K562 (cell line): ENCODE results near the gene SKIC8. TPM values are rescaled to one million over a fixed set of nuclear protein-coding genes. Genes with fewer than 3 reads are reported as not detected.

Experiments used
- ATAC-seq: fragments of 200-7000 bp; cut with Tn5 transposase; 3 replicates; pipeline ENCODE4 v1.9.1; 2020; ENCODE audit warnings: moderate library complexity
- BruUV-seq: library from RNA; stranded (reverse); fragments of 400-500 nt; replicated peaks from 2 replicates; lab custom pipeline; 2021; lab: Mats Ljungman, UMichigan
- CTCF ChIA-PET: fragments of 300-600 bp; formaldehyde crosslinking; extraction: SDS; loops from one replicate; lab custom pipeline; 2021; ENCODE audit warnings: low intra/inter-chr PET ratio; lab: Yijun Ruan, JAX
- POLR2A ChIA-PET: fragments of 300-600, 350-650 bp; sonication (Branson Sonifier 250); formaldehyde crosslinking; extraction: SDS; loops from one replicate; lab custom pipeline; 2021; ENCODE audit warnings: antibody characterized with exemption, inconsistent platforms; lab: Yijun Ruan, JAX
- DNase-seq, 4 experiments: peaks; one replicate each; pipeline versions ENCODE4 v3.0.0 to v3.0.0-alpha.2; 2011 to 2018; ENCODE audit warnings: low spot score in 3 of 4, mixed read lengths in 3 of 4; ENCODE audit errors: extremely low read depth in 1 of 4
- FAIRE-seq: peaks from 2 replicates; lab custom pipeline; 2011; peaks lifted over from hg19 to GRCh38; lab: Jason Lieb, UNC
- H2AFZ ChIP-seq: 2 replicates; pipeline ENCODE4 v1.6.0; 2011; ENCODE audit warnings: low read depth, low read length, control low read depth, inconsistent platforms
- H3K27ac ChIP-seq: fragments of 200-600 bp; 3 replicates; pipeline ENCODE4 v1.8.0; 2011; ENCODE audit warnings: low read depth, mild to moderate bottlenecking, control low read depth, inconsistent platforms, low read length, moderate library complexity, mixed read lengths; ENCODE audit errors: extremely low read depth
- H3K27me3 ChIP-seq, 2 experiments: fragments of 300-600 bp in 1 of 2; 2 replicates in 1 of 2; 3 replicates in 1 of 2; pipeline versions ENCODE4 v1.6.0 to v1.8.0; 2011; ENCODE audit warnings: inconsistent platforms in 2 of 2, low read length in 2 of 2, mild to moderate bottlenecking in 1 of 2, mixed read lengths in 1 of 2, moderate library complexity in 1 of 2; ENCODE audit not compliant: control insufficient read depth in 2 of 2, insufficient read depth in 2 of 2
- H3K36me3 ChIP-seq: fragments of 300-600 bp; 3 replicates; pipeline ENCODE4 v1.8.0; 2011; ENCODE audit warnings: mild to moderate bottlenecking, low read length, inconsistent platforms; ENCODE audit not compliant: control insufficient read depth, insufficient read depth
- H3K4me1 ChIP-seq, 2 experiments: fragments of 200-600 bp in 1 of 2; replicated peaks in 1 of 2; 2 replicates in 1 of 2; 3 replicates in 1 of 2; pipeline versions ENCODE4 v1.5.1 to v1.8.0; 2011; ENCODE audit warnings: inconsistent platforms in 2 of 2, low read length in 2 of 2, mild to moderate bottlenecking in 1 of 2, mixed read lengths in 1 of 2, moderate library complexity in 1 of 2; ENCODE audit not compliant: control insufficient read depth in 2 of 2, insufficient read depth in 2 of 2
- H3K4me2 ChIP-seq: 2 replicates; pipeline ENCODE4 v1.6.1; 2011; ENCODE audit warnings: low read length, control low read depth, inconsistent platforms, mixed read lengths; ENCODE audit not compliant: insufficient read depth
- H3K4me3 ChIP-seq: fragments of 200-600 bp; sonication (generic), shearing (Covaris generic); 2 replicates; pipeline ENCODE4 v1.5.1; 2016; ENCODE audit warnings: control low read depth, inconsistent platforms
- H3K79me2 ChIP-seq: fragments of 200-600 bp; 3 replicates; pipeline ENCODE4 v1.8.0; 2011; ENCODE audit warnings: low read length, inconsistent platforms; ENCODE audit not compliant: control insufficient read depth, insufficient read depth
- H3K9ac ChIP-seq, 2 experiments: 2 replicates each; pipeline versions ENCODE4 v1.6.0 to v1.6.1; 2011; ENCODE audit warnings: low read depth in 2 of 2, low read length in 2 of 2, control low read depth in 1 of 2, inconsistent platforms in 1 of 2, mild to moderate bottlenecking in 1 of 2, mixed read lengths in 1 of 2; ENCODE audit not compliant: insufficient read depth in 1 of 2
- H3K9me1 ChIP-seq: one replicate; pipeline ENCODE4 v1.6.0; 2011; ENCODE audit warnings: inconsistent platforms, mild to moderate bottlenecking, low read length, moderate library complexity; ENCODE audit not compliant: control insufficient read depth, insufficient read depth
- H3K9me3 ChIP-seq: replicated peaks from 2 replicates; pipeline ENCODE4 v1.5.1; 2011; ENCODE audit warnings: low read depth, low read length, inconsistent platforms; ENCODE audit not compliant: control insufficient read depth, insufficient read depth
- H4K20me1 ChIP-seq: replicated peaks from 2 replicates; pipeline ENCODE4 v1.6.1; 2011; ENCODE audit warnings: low read length, inconsistent platforms, mixed read lengths; ENCODE audit not compliant: control insufficient read depth, insufficient read depth
- C11orf30 ChIP-seq: fragments of 450-650 bp; IDR thresholded peaks from 2 replicates; pipeline ENCODE4 v1.6.1; 2016; ENCODE audit warnings: low read depth, mild to moderate bottlenecking
- DNMT1 ChIP-seq: fragments of 450-650 bp; IDR thresholded peaks from 2 replicates; pipeline ENCODE4 v1.6.1; 2016; ENCODE audit warnings: antibody characterized with exemption, mild to moderate bottlenecking
- ELF2 ChIP-seq: fragments of 250-450 bp; sonication (Bioruptor Pico); IDR thresholded peaks from 2 replicates; pipeline ENCODE4 v1.5.0; 2021; ENCODE audit warnings: mild to moderate bottlenecking
- ELF4 ChIP-seq: fragments of 450-650 bp; formaldehyde crosslinking; IDR thresholded peaks from 2 replicates; pipeline ENCODE4 v1.4.0; 2022; ENCODE audit warnings: missing genetic modification characterization
- GABPB1 ChIP-seq: sonication (generic); formaldehyde crosslinking; IDR thresholded peaks from 2 replicates; pipeline ENCODE4 v1.8.0; 2022; ENCODE audit warnings: mild to moderate bottlenecking, missing genetic modification reagents
- ID3 ChIP-seq, 2 experiments: fragments of 250-450 bp in 1 of 2; fragments of 450-650 bp in 1 of 2; sonication (Bioruptor Pico) in 1 of 2; IDR thresholded peaks; 2 replicates each; pipeline versions ENCODE4 v1.6.1 to v1.8.0; 2016 to 2021; ENCODE audit warnings: mild to moderate bottlenecking in 2 of 2, moderate library complexity in 2 of 2, missing compliant biosample characterization in 1 of 2, missing genetic modification characterization in 1 of 2
- NCOA6 ChIP-seq: fragments of 450-650 bp; IDR thresholded peaks from 2 replicates; pipeline ENCODE4 v1.6.1; 2017; ENCODE audit warnings: mild to moderate bottlenecking
- SMARCB1 ChIP-seq: IDR thresholded peaks from 2 replicates; pipeline ENCODE4 v1.6.1; 2011; ENCODE audit warnings: improper control_type of control experiment, low read depth; ENCODE audit not compliant: insufficient read length
- SNRNP70 ChIP-seq: fragments of 200-400 bp; formaldehyde crosslinking; optimal IDR thresholded peaks from 2 replicates; pipeline ENCODE3; 2017; ENCODE audit warnings: low read depth, low read length
- SP2 ChIP-seq: IDR thresholded peaks from 2 replicates; pipeline ENCODE4 v1.6.1; 2011; ENCODE audit warnings: mild to moderate bottlenecking, low read depth, low read length, moderate library complexity; ENCODE audit not compliant: poor library complexity, severe bottlenecking; ENCODE audit errors: extremely low read depth
- THAP12 ChIP-seq: fragments of 250-450 bp; sonication (Bioruptor Pico); IDR thresholded peaks from 2 replicates; pipeline ENCODE4 v1.9.0; 2021; ENCODE audit warnings: mild to moderate bottlenecking, inconsistent platforms
- ZBED1 ChIP-seq: IDR thresholded peaks from 2 replicates; pipeline ENCODE4 v1.6.1; 2014
- ZNF316 ChIP-seq: fragments of 450-650 bp; IDR thresholded peaks from 2 replicates; pipeline ENCODE4 v1.6.1; 2016
- ZNF695 ChIP-seq: fragments of 450-650 bp; formaldehyde crosslinking; IDR thresholded peaks from 2 replicates; pipeline ENCODE4 v1.4.0; 2020; ENCODE audit warnings: mild to moderate bottlenecking, moderate library complexity
- WGBS: fragments of 100-300 bp; shearing (Covaris generic); methylation state at CpG from one replicate; pipeline ENCODE4 v1.1.6; 2016; ENCODE audit warnings: low coverage, mixed read lengths; ENCODE audit not compliant: insufficient coverage; ENCODE audit errors: missing lambda C conversion rate; 5-methylcytosine and 5-hydroxymethylcytosine counted together
- in situ Hi-C: fragments of 300-500 bp; cut with MboI; formaldehyde crosslinking; loops from 4 replicates; pipeline ENCODE4 v1.15.0; 2018; ENCODE audit warnings: inconsistent platforms, mixed read lengths
- intact Hi-C: fragments of 100-400 bp; cut with micrococcal nuclease; formaldehyde crosslinking; loops from 2 replicates; pipeline ENCODE4 v1.14.2; 2022
- polyA plus RNA-seq, 8 experiments: library from polyadenylated mRNA; depleted of rRNA in 4 of 8; stranded (reverse) in 5 of 8; unstranded in 3 of 8; fragments of >200 nt; fragmentation: Nextera tagmentation in 2 of 8; fragmentation: Illumina TruSeq in 1 of 8; extraction: Ambion mirVana in 2 of 8; extraction: Trizol in 1 of 8; gene quantifications; 2 replicates each; pipeline versions ENCODE4 v1.2.1 to v1.2.3, GENCODE V29; 2011 to 2014; ENCODE audit warnings: inconsistent platforms in 1 of 8, missing spikeins in 1 of 8
- total RNA-seq, 7 experiments: library from RNA; depleted of rRNA in 6 of 7; stranded (reverse); fragments of >200 nt in 6 of 7; fragmentation: Illumina TruSeq in 2 of 7; extraction: Trizol in 2 of 7; gene quantifications; 2 replicates each; pipeline versions ENCODE4 v1.2.1 to v1.2.3, GENCODE V29; 2011 to 2021; ENCODE audit warnings: low replicate concordance in 1 of 7

SKIC8 gene
- total and polyA plus RNA-seq, 9 of the 15 experiments (the other 6 are each of a cell fraction or from before 2014, with no cell fraction given), result 79.5 to 389 (median 146) TPM

GRCh38 chr15:78239811-78240210 is 59.6 kb downstream of the SKIC8 start:
- intact Hi-C loops, result loop anchor here (5.0 kb wide), 3 partner anchors 43 to 283 kb away; partner anchors contain the start of gene CIB2
- no peaks in the 10 kb centered on the region for H3K9me3 ChIP-seq
- WGBS, result 40% methylated on average over 4 of the region's 5 CpGs
- FAIRE-seq (no peak), DNase-seq (no peak), ATAC-seq (no peak)
- H2AFZ ChIP-seq, result no peak overlapping the region
- H3K27me3 ChIP-seq, result peaks cover 5 to 11% of the 10 kb centered on the region in 2 experiments; a peak in 3 of 5 replicates
- no peak overlapping the region for H3K9ac ChIP-seq
- no peak overlapping the region for H3K4me2 ChIP-seq
- POLR2A ChIA-PET, result interaction anchor here (0.6 to 0.7 kb wide), 2 partner anchors 8 to 136 kb away, joined by 3 to 4 read pairs; no protein-coding TSS in a partner anchor
- H3K4me3 ChIP-seq, result no peak overlapping the region
- CTCF ChIA-PET, result interaction anchor here (1.0 to 2.6 kb wide), 5 partner anchors 62 to 240 kb away, joined by 3 to 25 read pairs (median 10); partner anchors contain the start of gene CIB2
- TF ChIP-seq C11orf30 (0 out of 2 replicates have a peak, but pooled peaks have one; percentile 24), ZNF316 (peak; percentile 52), SNRNP70 (no peak), ZNF695 (no peak)
- no peaks in the 10 kb centered on the region for H3K36me3 ChIP-seq
- peaks cover 19% of the 10 kb centered on the region in 2 experiments for H3K4me1 ChIP-seq
- H3K9me1 ChIP-seq, result no peaks in the 10 kb centered on the region
- H3K27ac ChIP-seq, result no peak overlapping the region
- BruUV-seq, result no TSS peak
- H4K20me1 ChIP-seq, result no peaks in the 10 kb centered on the region
- H3K79me2 ChIP-seq, result no peaks in the 10 kb centered on the region
- in situ Hi-C loops, result loop anchor here (5.0 kb wide), 2 partner anchors 128 to 278 kb away; no protein-coding TSS in a partner anchor

- intact Hi-C loops, result no loop called here
- peaks cover 15 to 36% of the 10 kb centered on the region in 2 experiments; a peak in 4 of 5 replicates for H3K27me3 ChIP-seq
- H3K4me1 ChIP-seq, result peaks cover 0 to 5% of the 10 kb centered on the region in 2 experiments; a peak in 1 of 5 replicates
- no peaks in the 10 kb centered on the region for H3K79me2 ChIP-seq
- no peak overlapping the region for H3K9ac ChIP-seq
- no peak overlapping the region for H3K4me3 ChIP-seq
- 14% methylated on average over 6 of the region's 6 CpGs for WGBS
- BruUV-seq, result no TSS peak
- in situ Hi-C loops, result loop anchor here (5.0 kb wide), 2 partner anchors 125 to 275 kb away; no protein-coding TSS in a partner anchor
- H3K36me3 ChIP-seq, result no peaks in the 10 kb centered on the region
- H3K4me2 ChIP-seq, result no peak overlapping the region
- no peaks in the 10 kb centered on the region for H4K20me1 ChIP-seq
- 0 out of 2 replicates have a peak overlapping the region, but pooled peaks have one; percentile 20 for H2AFZ ChIP-seq
- no peak for ATAC-seq
- no peak for DNase-seq
- no peaks in the 10 kb centered on the region for H3K9me1 ChIP-seq
- CTCF ChIA-PET, result no interaction called here
- H3K27ac ChIP-seq, result no peak overlapping the region
- POLR2A ChIA-PET, result no interaction called here
- H3K9me3 ChIP-seq, result no peaks in the 10 kb centered on the region
- no peak for FAIRE-seq
- TF ChIP-seq GABPB1 (CRISPR knock-in tag) (no peak), THAP12 (CRISPR knock-in tag) (no peak), ELF4 (CRISPR knock-in tag) (no peak), SMARCB1 (no peak), ZBED1 (no peak), ELF2 (CRISPR knock-in tag) (no peak), ID3 (CRISPR knock-in tag; IDR thresholded peaks at IDR 0.05) (no peak), ID3 (tag; IDR thresholded peaks at IDR 0.05) (no peak), SP2 (no peak), DNMT1 (no peak), NCOA6 (no peak)
These were observed 62.3 kb downstream of the SKIC8 start for GRCh38 chr15:78237146-78237545.
